ENCODE data around the gene RANBP9.

RANBP9 gene

DNA sequence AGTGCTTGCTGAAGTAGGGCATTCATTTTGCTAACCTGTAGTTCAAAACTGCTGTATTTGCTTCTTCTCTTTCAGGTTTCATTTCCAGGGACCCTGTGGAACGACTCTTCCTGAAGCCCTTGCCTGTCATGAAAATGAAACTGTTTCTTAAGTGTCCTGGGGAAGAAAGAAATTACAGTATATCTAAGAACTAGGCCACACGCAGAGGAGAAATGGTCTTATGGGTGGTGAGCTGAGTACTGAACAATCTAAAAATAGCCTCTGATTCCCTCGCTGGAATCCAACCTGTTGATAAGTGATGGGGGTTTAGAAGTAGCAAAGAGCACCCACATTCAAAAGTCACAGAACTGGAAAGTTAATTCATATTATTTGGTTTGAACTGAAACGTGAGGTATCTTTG lies 99.9 kb downstream of the RANBP9 start:
- Histone ChIP-seq H3K9me3 (ENCODE audit: control insufficient read depth, insufficient read depth, low read length) (no peaks in the 10 kb centered on the region), H3K4me3 (ENCODE audit: low read depth, low read length) (no peak overlapping the region), H3K9ac (ENCODE audit: low read depth, low read length) (no peak overlapping the region), H3K27me3 (ENCODE audit: control insufficient read depth, insufficient read depth, low read length) (no peaks in the 10 kb centered on the region), H3K36me3 (ENCODE audit: control insufficient read depth, insufficient read depth, low read length) (peaks cover 1% of the 10 kb centered on the region), H3K4me1 (ENCODE audit: control insufficient read depth, insufficient read depth, low read length) (peaks cover 5% of the 10 kb centered on the region)

DNA sequence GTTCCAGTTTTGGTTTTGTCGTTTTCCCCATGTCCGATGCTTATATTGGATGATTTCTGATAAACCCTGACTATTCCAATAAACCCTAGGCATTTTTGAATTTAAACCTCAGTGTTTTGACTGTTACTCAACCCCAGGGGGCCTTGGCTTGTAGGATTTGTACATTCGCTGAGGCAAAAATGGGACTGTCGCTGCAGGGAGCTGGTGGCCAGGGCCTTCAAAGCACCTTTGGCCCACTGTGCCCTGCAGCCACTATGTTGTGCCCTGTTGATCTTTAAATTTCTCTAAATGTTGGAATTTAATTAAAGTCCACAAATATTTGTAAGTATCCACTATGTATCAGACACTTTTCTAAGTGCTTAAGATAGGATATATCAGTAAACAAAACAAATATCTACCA lies 106.0 kb downstream of the RANBP9 start:
- H3K27me3 ChIP-seq (ENCODE audit: control insufficient read depth, insufficient read depth, low read length), result no peaks in the 10 kb centered on the region

DNA sequence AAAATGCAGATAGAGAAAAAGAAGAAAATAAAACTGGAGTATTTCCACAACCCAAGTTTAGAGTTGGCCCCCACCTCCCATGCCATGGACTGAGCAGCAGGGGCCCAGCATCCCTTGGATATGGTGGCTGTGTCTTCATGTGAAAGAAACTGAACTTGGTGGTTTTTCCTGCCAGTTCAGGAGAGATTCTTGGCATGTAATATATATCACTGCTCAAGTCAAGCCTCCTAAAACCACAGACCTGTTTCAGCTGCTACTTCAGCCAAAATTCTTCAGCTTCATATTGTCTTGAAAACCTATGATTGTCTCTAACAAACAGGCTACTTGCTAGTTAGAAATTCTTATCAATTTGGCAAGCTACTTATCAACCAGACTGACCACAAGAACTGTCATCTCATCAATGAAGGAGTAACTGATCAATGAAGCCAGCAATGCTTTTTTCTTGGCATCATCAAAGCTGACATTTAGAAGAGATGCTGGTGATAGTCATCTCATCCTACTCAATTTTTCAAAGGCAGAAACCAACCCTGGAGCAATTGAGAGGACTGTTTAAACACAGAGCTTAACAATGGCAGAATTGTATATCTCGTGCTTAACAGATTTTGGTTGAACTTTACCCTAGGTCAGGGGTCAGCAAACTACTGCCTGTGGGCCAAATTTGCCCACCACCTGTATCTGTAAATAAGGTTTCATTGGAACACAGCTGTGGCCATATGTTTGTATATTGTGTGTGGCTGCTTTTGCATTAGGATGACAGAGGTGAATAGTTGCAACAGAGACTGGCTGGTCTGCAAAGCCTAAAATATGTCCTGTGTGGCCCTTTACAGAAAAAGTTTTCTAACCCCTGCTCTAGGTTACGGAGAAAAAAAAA lies 106.9 kb downstream of the RANBP9 start:
- Histone ChIP-seq H3K4me1 (ENCODE audit: control insufficient read depth, insufficient read depth, low read length) (no peaks in the 10 kb centered on the region), H3K9ac (ENCODE audit: low read depth, low read length) (no peak overlapping the region), H3K4me3 (ENCODE audit: low read depth, low read length) (no peak overlapping the region)

More for the DNA sequence above, 106.0 kb downstream of the RANBP9 start:
- Histone ChIP-seq H3K9ac (ENCODE audit: low read depth, low read length) (no peak overlapping the region), H3K9me3 (ENCODE audit: control insufficient read depth, insufficient read depth, low read length) (no peaks in the 10 kb centered on the region), H3K4me1 (ENCODE audit: control insufficient read depth, insufficient read depth, low read length) (no peaks in the 10 kb centered on the region), H3K36me3 (ENCODE audit: control insufficient read depth, insufficient read depth, low read length) (peaks cover 3% of the 10 kb centered on the region), H3K4me3 (ENCODE audit: low read depth, low read length) (no peak overlapping the region)

DNA sequence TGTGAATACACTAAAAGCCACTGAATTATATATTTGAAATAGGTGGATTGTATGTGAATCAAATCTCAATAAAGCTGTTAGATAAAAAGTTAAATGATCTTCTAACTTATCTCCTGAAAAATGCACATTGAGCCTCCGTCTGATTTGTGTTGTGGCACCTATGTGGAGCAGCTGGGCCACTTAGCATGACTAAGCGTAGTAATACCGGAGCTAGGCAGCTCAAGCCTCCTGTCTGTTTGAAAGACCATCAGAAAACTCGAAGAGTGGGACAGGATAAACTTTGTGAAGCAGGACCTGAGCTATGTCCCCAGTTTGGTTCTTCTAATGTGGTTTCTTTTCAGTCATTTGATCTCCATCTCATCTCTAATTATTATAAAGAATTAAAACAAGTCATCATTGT lies 107.5 kb downstream of the RANBP9 start:
- Histone ChIP-seq H3K9ac (ENCODE audit: low read depth, low read length) (no peak overlapping the region), H3K36me3 (ENCODE audit: control insufficient read depth, insufficient read depth, low read length) (peaks cover 3% of the 10 kb centered on the region)

More for the DNA sequence above, 106.9 kb downstream of the RANBP9 start:
- H3K9me3 ChIP-seq (ENCODE audit: control insufficient read depth, insufficient read depth, low read length), result no peaks in the 10 kb centered on the region
- no peaks in the 10 kb centered on the region for H3K27me3 ChIP-seq (ENCODE audit: control insufficient read depth, insufficient read depth, low read length)
- H3K36me3 ChIP-seq (ENCODE audit: control insufficient read depth, insufficient read depth, low read length), result peaks cover 3% of the 10 kb centered on the region

DNA sequence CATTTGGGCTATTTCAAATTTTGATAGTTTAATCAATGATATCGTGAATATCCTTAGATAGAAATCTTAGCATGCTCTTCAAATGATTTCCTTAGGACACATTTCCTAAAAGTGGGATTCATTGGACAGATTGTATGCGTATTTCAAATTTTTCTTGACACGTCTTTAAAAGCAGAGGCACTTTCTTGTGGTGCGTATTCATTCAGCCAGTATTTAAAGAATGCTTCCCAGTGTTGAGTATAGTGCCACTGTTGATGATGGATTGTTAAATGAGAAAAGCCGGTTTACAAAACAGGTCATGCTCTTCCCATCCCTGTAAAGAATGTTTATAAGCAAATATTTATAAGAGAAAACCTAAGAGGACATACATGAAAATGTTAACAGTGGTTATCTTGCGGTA lies 111.6 kb downstream of the RANBP9 start:
- H3K36me3 ChIP-seq (ENCODE audit: control insufficient read depth, insufficient read depth, low read length), result peaks cover 3% of the 10 kb centered on the region
- H3K4me3 ChIP-seq (ENCODE audit: low read depth, low read length), result no peak overlapping the region
- no peaks in the 10 kb centered on the region for H3K9me3 ChIP-seq (ENCODE audit: control insufficient read depth, insufficient read depth, low read length)
- no peaks in the 10 kb centered on the region for H3K27me3 ChIP-seq (ENCODE audit: control insufficient read depth, insufficient read depth, low read length)
- no peak overlapping the region for H3K9ac ChIP-seq (ENCODE audit: low read depth, low read length)
- H3K4me1 ChIP-seq (ENCODE audit: control insufficient read depth, insufficient read depth, low read length), result no peaks in the 10 kb centered on the region

More for the DNA sequence above, 107.5 kb downstream of the RANBP9 start:
- no peaks in the 10 kb centered on the region for H3K9me3 ChIP-seq (ENCODE audit: control insufficient read depth, insufficient read depth, low read length)
- H3K27me3 ChIP-seq (ENCODE audit: control insufficient read depth, insufficient read depth, low read length), result no peaks in the 10 kb centered on the region
- no peak overlapping the region for H3K4me3 ChIP-seq (ENCODE audit: low read depth, low read length)
- no peaks in the 10 kb centered on the region for H3K4me1 ChIP-seq (ENCODE audit: control insufficient read depth, insufficient read depth, low read length)

DNA sequence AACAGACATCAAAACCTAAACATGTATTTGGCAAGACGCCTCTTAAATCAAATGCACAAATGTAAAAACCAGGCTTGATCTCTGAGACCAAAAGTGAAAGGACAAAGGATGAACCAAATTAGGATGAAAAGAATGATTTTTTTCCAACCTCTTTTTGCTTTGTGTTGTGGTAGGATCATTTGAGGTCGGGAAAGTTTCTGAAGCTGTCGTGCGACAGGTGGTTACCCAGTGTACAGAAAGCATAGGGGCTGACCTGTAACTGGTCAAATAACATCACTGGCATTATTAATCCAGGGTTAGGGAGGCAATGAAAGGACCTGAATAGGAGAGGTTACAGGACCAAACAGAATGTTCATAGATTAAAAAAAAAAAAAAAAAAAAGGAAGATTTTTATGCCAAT lies 114.6 kb downstream of the RANBP9 start:
- Histone ChIP-seq H3K9ac (ENCODE audit: low read depth, low read length) (no peak overlapping the region), H3K4me3 (ENCODE audit: low read depth, low read length) (no peak overlapping the region), H3K36me3 (ENCODE audit: control insufficient read depth, insufficient read depth, low read length) (peaks cover 6% of the 10 kb centered on the region), H3K9me3 (ENCODE audit: control insufficient read depth, insufficient read depth, low read length) (no peaks in the 10 kb centered on the region), H3K4me1 (ENCODE audit: control insufficient read depth, insufficient read depth, low read length) (no peaks in the 10 kb centered on the region), H3K27me3 (ENCODE audit: control insufficient read depth, insufficient read depth, low read length) (no peaks in the 10 kb centered on the region)

- H3K4me3 ChIP-seq (ENCODE audit: low read depth, low read length), result no peak overlapping the region
- H3K27me3 ChIP-seq (ENCODE audit: control insufficient read depth, insufficient read depth, low read length), result no peaks in the 10 kb centered on the region
- peaks cover 3% of the 10 kb centered on the region for H3K36me3 ChIP-seq (ENCODE audit: control insufficient read depth, insufficient read depth, low read length)
Observed at GRCh38 chr6:13593720-13594119, 117.9 kb downstream of the RANBP9 start.

DNA sequence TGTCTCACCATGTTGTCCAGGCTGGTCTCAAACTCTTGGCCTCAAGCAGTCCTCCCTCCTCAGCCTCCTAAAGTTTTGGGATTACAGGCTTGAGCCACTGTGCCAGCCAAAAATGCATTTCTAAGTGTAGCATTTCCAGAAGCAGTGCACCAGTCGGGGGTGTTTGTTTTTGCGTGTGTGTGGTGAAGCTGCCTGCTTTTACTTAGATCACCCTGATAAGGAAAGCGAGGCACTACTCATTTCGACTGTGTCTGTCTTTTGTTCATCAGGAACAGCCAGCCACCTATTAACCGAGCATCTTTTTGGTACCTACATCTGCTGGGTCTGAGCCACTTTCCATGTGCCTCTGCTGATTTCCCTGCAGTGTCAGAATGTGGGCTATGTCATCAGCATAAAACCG lies 118.5 kb downstream of the RANBP9 start:
- no peak overlapping the region for H3K4me3 ChIP-seq (ENCODE audit: low read depth, low read length)
- H3K27me3 ChIP-seq (ENCODE audit: control insufficient read depth, insufficient read depth, low read length), result no peaks in the 10 kb centered on the region
- H3K9me3 ChIP-seq (ENCODE audit: control insufficient read depth, insufficient read depth, low read length), result no peaks in the 10 kb centered on the region
- H3K4me1 ChIP-seq (ENCODE audit: control insufficient read depth, insufficient read depth, low read length), result no peaks in the 10 kb centered on the region
- peaks cover 3% of the 10 kb centered on the region for H3K36me3 ChIP-seq (ENCODE audit: control insufficient read depth, insufficient read depth, low read length)
- no peak overlapping the region for H3K9ac ChIP-seq (ENCODE audit: low read depth, low read length)

More at GRCh38 chr6:13593720-13594119, 117.9 kb downstream of the RANBP9 start:
- Histone ChIP-seq H3K4me1 (ENCODE audit: control insufficient read depth, insufficient read depth, low read length) (no peaks in the 10 kb centered on the region), H3K9me3 (ENCODE audit: control insufficient read depth, insufficient read depth, low read length) (no peaks in the 10 kb centered on the region), H3K9ac (ENCODE audit: low read depth, low read length) (no peak overlapping the region)

GRCh38 chr6:13591205-13591921 lies 120.3 kb downstream of the RANBP9 start:
- Histone ChIP-seq H3K4me1 (ENCODE audit: control insufficient read depth, insufficient read depth, low read length) (no peaks in the 10 kb centered on the region), H3K9me3 (ENCODE audit: control insufficient read depth, insufficient read depth, low read length) (no peaks in the 10 kb centered on the region), H3K27me3 (ENCODE audit: control insufficient read depth, insufficient read depth, low read length) (no peaks in the 10 kb centered on the region), H3K36me3 (ENCODE audit: control insufficient read depth, insufficient read depth, low read length) (peaks cover 13% of the 10 kb centered on the region), H3K9ac (ENCODE audit: low read depth, low read length) (no peak overlapping the region), H3K4me3 (ENCODE audit: low read depth, low read length) (no peak overlapping the region)

DNA sequence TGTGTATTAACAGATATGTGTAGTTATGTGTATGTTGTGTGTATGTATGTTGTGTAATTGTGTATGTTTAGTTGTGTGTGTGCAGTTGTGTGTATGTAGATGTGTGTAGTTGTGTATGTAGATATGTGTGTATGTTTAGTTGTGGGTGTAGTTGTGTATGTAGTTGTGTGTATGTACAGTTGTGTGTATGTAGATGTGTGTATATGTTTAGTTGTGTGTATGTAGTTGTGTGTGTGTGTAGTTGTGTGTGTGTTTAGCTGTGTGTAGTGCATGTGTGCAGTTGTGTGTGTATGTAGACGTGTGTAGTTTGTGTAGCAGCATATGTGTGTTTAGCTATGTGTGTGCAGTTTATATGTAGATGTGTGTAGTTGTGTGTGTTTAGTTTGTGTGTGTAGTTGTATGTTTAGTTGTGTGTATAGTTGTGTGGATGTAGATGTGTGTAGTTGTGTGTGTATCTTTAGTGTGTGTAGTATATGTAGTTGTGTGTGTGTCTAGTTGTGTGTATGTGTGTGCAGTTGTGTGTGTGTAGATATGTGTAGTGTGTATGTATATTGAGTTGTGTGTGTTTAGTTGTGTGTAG lies 121.0 kb downstream of the RANBP9 start:
- H3K36me3 ChIP-seq (ENCODE audit: control insufficient read depth, insufficient read depth, low read length), result peaks cover 13% of the 10 kb centered on the region
- H3K4me3 ChIP-seq (ENCODE audit: low read depth, low read length), result no peak overlapping the region
- H3K27me3 ChIP-seq (ENCODE audit: control insufficient read depth, insufficient read depth, low read length), result no peaks in the 10 kb centered on the region
- H3K9ac ChIP-seq (ENCODE audit: low read depth, low read length), result no peak overlapping the region
- H3K9me3 ChIP-seq (ENCODE audit: control insufficient read depth, insufficient read depth, low read length), result no peaks in the 10 kb centered on the region
- no peaks in the 10 kb centered on the region for H3K4me1 ChIP-seq (ENCODE audit: control insufficient read depth, insufficient read depth, low read length)

- Histone ChIP-seq H3K27me3 (ENCODE audit: control insufficient read depth, insufficient read depth, low read length) (no peaks in the 10 kb centered on the region), H3K36me3 (ENCODE audit: control insufficient read depth, insufficient read depth, low read length) (peaks cover 13% of the 10 kb centered on the region), H3K9ac (ENCODE audit: low read depth, low read length) (no peak overlapping the region), H3K9me3 (ENCODE audit: control insufficient read depth, insufficient read depth, low read length) (no peaks in the 10 kb centered on the region), H3K4me3 (ENCODE audit: low read depth, low read length) (no peak overlapping the region), H3K4me1 (ENCODE audit: control insufficient read depth, insufficient read depth, low read length) (no peaks in the 10 kb centered on the region)
Observed at GRCh38 chr6:13589801-13590200, 121.8 kb downstream of the RANBP9 start.

Measured in iPS-15b (cell line).